ENCODE measurements around the gene PSPC1.
"Not testable (repeated sequence)": the region's sequence is repeated elsewhere in the genome, so short reads cannot be mapped to it uniquely, and the experiment has no call there.

The PSPC1 gene

DNA sequence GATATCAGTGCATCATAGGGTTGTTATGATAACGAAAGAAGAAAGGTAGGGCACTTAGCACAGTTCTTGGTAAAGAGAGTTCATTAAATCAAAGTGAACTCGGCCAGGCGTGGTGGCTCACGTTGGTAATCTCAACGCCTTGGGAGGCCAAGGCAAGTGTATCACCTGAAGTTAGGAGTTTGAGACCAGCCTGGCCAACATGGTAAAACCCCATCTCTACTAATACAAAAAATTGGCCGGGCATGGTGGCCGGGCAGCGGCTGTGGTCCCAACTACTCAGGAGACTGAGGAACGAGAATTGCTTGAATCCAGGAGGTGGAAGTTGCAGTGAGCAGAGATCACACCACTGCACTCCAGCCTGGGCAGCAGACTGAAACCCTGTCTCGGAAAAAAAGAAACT, 19.1 kb downstream of the PSPC1 start:
- DNase-seq (ENCODE audit: low read depth, low spot score): no peak

DNA sequence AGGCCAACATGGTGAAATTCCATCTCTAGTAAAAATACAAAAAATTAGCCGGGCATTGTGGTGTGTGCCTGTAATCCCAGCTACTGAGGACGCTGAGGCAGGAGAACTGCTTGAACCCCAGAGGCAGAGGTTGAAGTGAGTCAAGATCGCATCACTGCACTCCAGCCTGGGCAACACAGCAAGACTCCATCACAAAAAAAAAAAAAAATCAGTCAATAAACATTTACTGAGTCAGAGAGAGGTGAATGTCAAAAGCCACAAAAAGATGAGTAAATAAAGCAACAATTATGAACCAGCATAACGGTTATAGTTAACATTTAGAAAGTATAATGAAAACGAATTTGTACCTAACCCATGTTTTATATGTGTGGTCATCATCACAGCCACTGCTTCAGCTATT, 23.1 kb downstream of the PSPC1 start:
- DNase-seq (ENCODE audit: low read depth, low spot score): no peak

DNA sequence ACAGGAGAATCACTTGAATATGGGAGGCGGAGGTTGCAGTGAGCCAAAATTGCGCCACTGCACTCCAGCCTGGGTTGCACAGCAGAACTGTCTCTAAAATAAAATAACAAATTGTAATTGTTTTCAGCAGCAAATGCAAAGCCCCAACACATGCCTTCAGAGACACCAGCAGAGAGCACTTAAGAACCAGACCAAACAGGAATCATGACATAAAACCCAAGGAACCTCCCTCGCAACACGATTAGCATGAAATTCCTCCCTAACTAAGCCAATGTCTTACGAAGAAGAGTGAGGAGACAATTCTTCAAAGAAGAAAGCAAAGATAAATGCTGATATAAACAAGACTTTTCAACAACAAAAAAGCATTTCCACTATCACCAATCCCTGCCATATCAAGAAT, 40.1 kb downstream of the PSPC1 start:
- no peak for DNase-seq (ENCODE audit: low read depth, low spot score)

DNA sequence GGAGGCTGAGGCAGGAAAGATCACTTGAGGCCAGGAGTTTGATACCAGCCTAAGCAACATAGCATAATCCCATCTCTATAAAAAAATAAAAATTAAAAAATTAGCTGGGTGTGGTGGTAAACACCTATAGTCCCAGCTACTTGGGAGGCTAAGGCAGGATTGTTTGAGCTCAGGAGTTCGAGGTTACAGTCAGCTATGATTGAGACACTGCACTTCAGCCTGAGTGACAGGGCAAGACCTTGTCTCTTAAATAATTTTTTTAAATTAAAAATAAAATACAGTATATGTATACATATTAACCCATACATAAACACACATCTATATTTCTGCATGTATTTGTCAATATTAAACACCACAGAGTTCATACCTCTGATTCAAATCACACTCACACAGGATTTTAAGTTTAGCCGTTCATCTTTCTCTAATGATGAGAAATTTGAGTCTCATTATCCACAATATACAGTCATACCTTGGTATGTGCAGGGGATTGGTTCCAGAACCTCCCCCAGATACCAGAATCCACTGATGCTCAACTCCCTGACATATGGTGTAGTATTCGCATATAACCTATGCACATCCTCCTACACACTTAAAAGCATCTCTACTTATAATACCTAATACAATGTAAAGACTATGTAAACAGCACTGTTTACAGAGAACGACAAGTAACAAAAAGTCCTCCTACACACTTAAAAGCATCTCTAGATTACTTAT, 44.7 kb downstream of the PSPC1 start:
- no peak for DNase-seq (ENCODE audit: low read depth, low spot score)

DNA sequence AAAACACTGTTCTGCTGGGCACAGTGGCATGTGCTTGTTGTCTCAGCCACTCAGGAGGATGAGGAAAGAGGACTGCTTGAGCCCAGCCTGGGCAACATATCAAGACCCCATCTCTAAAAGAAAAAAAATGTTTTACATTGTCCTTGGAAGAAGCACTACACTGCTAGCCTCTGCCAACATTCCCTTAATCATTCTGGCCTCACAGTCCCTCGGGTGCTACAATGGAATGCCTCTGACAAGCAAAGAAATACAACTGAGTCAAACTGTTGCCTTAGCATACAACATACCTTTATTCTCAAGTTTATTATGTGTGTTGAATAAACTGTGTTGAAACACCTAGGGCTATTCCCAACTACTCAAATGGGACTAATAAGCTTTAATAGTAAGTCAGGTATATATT, 56.1 kb downstream of the PSPC1 start:
- no peak for DNase-seq (ENCODE audit: low read depth, low spot score)

DNA sequence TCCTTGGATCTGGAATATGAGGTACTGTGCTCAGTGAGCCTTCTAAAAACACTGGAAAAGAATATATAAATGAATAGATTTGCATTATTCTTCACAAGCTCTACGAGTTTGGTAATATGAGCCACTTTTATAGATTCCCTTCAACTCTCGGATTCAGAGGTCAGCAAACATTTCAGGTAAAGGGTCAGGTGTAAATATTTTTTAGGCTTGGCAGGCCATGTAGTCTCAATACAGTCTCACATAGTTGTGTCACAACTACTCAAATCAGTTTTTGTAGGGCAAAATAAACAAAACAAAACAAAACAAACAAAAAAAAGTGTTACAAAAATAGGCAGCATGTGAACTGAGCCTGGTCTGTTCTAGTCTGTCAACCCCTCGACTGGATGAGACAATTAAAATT, 57.4 kb downstream of the PSPC1 start:
- DNase-seq (ENCODE audit: low read depth, low spot score): no peak

DNA sequence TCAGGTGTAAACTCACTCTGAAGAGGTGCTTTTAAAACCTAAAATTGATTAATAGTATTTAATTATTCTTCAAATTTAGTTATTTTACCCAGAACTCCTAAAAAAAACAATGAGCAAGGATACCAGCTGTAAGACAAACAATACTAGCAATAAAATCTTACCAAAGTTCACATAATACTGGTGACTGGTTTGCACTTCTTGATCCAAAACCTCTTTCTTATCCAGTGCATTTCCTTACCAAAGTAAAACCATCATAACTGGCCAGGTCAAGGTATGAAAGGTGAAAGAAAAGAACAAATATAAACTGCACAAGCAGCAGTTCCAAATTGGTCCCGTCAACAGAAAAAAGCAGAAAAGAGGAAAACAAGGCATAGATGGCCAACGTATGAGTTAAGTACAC, 62.7 kb downstream of the PSPC1 start:
- no peak for DNase-seq (ENCODE audit: low read depth, low spot score)

DNA sequence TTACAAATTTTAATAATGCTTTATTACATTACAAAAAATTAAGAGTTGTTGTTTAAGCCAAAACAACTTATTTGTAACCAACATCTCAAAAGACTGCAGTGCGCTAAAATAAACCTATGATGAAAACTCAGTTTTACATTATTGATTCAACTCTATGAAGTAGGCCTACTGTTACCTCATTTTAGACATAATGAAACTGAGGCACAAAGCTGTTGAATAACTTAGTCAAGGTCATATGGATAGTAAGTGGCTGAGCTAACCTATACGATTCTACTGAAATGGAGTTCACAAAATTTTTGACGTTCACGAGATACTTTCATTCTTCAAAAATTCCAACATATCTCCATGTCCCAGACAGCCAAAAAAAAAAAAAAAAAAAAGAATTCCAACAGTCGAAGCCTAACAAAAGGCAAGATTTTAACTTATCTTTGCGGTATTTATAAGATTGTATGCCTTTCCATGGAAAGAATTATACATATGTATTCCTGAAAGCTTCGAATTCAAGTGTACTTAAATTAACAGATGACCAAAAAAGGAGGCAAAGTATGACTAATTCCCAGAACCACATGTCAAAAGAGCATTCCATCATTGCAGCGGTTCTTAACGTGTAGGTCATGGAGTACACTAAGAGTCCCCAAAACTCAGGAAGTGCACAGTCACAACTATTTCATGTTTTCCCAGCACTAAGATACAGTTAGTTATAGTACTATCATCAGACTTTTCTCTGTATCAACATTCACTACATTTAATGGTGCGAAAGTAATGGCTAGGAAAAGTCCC, 69.4 kb downstream of the PSPC1 start:
- DNase-seq (ENCODE audit: low read depth, low spot score): no peak

DNA sequence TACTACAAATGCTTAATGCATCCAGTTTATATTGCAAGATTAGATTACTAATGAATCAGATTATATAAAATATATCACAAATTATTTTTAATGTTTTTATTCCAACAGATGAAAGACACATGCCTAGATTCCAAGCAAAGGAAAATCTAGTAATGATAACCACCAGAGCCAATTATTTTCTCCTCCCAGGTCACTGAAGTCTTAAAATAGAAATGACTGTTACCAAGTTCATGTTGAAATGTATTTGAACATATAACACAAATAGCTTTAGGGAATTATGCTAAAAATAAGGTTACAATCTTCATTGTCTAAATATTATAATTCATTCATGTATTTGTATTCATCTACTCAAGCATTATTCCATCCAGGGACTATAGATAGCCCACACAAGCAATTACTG, 73.0 kb downstream of the PSPC1 start:
- DNase-seq (ENCODE audit: low read depth, low spot score): not testable (repeated sequence)

DNA sequence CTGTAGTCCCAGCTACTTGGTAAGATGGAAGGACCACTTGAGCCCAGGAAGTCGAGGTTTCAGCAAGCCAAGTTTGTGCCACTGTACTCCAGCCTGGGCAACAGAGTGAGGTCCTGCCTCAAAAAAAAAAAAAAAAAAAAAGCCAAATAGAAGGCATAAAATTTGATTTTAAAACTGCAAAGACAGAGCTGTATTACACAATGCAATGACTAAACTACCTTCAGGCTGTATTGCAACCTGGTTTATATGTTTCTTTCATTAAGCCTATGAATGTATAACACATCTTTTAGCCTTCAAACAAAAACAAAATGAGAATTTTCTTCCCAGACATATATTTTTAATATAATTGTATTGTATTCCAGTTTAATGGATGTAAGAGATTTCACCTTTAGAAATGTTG, 73.7 kb downstream of the PSPC1 start:
- DNase-seq (ENCODE audit: low read depth, low spot score): not testable (repeated sequence)

DNA sequence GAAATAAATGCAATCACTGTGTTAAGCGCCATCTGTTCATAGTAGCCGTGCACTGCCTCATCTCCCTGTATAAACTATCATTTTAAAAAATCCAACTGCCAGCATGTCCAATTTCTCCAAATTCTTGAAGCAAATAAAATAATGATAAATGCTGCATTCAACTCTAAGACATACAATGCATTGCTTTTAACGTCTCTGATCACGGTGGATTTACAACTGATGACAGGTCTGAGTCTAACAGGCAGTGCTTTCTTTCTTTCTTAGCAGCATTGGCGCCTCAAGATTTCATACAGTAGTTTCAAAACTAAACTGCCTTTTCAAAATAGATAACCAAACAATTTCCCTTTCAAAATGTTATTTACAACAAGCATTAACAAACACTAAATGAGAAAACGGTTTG, 78.5 kb downstream of the PSPC1 start:
- not testable (repeated sequence) for DNase-seq (ENCODE audit: low read depth, low spot score)

DNA sequence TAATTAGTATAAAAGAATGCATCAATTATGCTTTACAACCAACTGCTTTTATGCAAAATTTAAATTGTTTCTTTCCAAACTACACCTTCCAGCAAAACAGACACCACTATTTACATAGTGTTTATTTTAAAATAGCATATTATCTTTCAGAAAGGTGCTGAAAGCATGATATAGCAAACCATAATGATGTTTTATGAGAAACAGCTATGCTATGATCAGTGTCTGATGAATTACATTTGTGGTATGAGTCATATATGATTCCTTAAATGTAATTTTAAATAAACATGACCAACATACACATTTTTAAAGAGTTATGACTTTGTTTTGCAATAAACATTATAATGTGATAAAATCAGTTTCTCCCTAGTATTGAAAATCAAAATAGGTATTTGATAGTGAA, 81.1 kb downstream of the PSPC1 start:
- not testable (repeated sequence) for DNase-seq (ENCODE audit: low read depth, low spot score)

DNA sequence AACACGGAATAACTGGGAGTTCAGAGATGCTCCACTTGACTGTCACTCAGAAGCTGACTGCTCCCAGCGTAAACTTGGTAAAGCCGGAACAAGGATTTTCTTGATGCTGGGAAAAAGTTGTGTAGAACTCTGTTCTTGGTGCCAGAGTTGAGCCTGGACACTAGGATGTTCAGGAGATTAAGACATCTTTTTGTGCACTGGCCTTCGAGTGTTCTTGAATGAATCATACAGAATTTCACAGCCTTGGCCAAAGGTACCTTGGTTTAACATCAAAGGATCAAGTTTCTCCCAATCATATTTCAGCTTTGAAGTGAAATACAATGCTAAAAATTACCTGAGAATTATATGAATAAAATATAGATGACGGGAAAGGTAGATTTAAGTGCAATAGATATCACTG, 81.8 kb downstream of the PSPC1 start:
- not testable (repeated sequence) for DNase-seq (ENCODE audit: low read depth, low spot score)

DNA sequence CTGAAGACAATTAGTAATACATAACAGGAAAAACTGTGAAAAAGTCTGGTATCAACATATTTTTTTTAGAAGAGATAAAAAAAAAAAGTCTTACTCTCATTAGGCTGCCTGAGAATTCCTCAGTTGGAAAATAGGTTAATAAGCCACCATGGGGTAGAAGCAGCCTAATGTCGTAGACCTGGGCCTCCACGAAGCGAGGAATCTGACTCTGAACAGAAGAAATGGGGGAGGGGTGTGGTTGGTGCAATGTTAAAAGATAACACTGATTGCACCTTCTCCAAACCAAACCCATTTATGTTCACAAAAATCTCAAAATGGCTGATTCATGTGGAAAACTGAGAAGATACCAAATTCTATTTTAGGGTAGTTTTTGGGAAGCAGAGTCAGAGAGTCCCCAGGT, 86.9 kb downstream of the PSPC1 start:
- DNase-seq (ENCODE audit: low read depth, low spot score): no peak

DNA sequence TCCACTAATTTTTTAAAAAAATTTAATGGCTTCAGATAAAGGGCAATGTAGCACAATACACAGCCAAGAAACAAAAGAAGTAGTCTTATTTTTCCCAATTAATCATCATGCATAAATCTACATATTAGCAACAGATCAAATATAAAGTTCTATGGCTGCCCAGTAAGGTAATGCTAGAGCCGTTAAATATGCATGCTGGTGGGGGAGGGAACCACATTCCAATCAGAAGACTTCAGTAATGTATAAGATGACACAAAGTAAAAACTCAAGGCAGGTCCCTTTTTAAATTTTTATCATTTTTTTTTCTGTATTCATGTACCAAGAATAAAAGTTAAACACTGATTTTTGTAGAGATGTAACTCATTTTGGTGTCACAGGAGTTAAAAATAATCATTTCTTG, 87.3 kb downstream of the PSPC1 start:
- DNase-seq (ENCODE audit: low read depth, low spot score): no peak

DNA sequence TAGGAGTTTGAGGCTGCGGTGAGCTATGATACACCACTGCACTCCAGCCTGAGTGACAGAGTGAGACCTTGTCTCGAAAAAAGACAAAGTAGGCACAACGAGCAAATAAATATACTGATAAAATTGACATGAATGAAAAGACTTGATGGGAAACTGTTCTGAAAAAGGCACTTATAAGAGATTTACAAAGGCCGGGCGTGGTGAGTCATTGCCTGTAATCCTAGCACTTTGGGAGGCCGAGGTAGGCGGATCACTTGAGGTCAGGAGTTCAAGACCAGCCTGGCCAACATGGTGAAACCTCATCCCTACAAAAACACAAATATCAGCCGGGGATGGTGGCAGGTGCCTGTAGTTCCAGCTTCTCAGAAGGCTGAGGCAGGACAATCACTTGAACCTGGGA, 91.3 kb downstream of the PSPC1 start:
- not testable (repeated sequence) for DNase-seq (ENCODE audit: low read depth, low spot score)

DNA sequence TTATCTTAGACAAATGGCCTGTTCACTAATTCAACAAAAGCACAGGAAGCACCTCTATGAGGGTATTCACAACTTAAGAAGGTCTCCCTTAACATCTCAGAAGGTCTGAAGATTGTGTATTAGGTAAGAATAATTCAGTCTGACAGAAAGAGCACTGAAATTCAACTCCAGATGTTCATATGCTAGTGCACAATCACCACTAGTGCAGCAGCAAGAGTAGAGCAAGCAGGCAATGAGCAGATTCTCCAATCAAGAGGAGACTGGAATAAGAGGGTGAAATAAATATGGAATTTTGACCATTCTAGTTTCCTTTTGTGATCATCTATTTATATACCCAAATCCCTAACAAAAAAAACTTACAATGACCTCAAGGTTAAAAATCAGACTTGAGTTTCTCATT, 97.3 kb downstream of the PSPC1 start:
- no peak for DNase-seq (ENCODE audit: low read depth, low spot score)

DNA sequence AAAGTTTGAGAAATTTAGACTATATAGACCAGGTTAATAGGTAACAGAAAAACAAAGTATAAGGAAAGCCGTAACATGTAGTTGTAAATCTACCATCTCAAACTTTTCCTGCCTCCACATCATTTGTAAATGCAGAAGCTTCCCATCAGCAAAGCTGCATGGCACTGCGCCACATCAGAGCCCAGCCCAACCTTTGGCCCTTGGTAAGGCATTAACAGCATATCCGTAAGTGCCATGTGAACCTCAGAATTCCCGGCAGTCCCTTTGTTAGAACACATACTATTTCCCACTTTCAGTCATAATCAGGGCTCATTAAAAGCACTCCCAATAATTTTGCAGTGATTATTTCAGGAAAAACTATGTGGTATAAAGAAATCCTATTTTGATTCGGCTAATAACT, 97.7 kb downstream of the PSPC1 start:
- DNase-seq (ENCODE audit: low read depth, low spot score): no peak

DNA sequence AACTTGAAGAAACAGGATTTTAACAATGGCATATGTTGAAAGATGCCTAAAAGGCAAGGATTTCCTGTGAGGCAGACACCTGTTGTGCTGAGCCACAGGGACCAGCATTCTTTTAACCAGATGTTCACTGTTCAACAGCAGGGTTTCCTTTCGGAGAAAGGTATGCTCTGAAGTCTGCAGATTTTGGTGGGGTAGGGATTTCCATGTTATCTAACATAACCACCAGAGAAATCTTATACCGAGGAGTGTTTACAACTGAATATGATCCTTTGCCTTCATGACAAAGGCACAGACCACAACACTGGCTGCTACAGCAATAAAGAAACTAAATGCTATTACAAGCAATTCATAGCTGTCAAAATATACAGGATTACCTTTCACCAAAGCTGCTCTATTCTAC, 101.2 kb downstream of the PSPC1 start:
- DNase-seq (ENCODE audit: low read depth, low spot score): no peak

DNA sequence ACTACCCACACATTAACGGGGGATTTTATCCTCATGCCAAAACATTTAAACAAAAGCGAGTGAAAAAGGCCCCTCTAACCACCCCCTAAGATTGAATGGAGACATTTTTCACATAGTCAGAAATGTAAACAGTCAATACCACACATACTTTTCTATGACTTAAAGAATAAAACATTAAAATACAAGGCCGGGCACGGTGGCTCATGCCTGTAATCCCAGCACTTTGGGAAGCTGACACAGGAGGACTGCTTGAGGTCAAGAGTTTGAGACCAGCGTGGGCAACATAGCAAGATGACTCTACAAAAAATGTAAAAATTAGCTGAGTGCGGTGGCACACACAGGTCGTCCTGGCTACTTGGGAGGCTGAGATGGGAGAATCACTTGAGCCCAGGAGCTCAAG, 102.0 kb downstream of the PSPC1 start:
- no peak for DNase-seq (ENCODE audit: low read depth, low spot score)

DNA sequence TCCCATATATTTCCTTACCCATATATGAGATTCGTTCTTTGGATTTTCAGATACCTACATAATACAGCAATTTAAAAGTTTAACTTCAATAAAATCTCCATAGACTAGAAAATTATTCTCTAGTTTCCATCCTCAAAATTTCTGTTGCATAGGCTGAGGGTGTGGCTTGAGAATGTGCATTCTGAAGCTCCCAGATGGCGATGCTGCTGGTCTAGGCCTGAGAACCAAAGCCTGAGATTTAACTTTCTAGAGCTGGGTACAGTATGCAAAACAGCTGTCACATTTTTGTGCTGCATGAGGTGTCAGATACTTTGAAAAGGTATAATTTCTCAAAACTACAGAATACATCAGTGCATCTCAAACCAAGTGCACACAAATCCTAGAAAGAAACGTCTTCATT, 106.6 kb downstream of the PSPC1 start:
- DNase-seq (ENCODE audit: low read depth, low spot score): no peak

DNA sequence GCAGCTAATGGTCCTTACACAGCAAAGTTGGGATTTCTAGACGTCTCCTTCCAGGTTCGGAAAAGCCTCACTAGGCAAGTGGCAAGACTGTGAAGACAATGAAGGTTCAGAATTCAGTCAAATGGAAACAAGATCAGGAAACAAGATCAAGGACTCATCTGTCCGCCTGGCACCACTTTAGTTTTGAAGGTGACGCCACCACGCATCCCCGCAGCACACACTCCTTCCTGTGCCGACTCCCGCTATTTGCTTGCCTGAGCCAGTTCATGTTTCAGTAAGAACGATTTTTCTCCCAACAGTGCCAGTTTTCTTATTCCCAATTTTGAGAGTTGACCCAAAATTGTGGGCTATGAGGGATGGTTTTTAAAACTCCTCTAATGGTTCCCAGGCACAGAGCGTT, 107.8 kb downstream of the PSPC1 start:
- no peak for DNase-seq (ENCODE audit: low read depth, low spot score)

Measured in activated CD4-positive, CD25-positive, alpha-beta regulatory T cell treated with anti-CD3 and anti-CD28 coated beads, Interleukin-2, amount 50 U/mL, for 16 hours (primary cell).